ENCODE measurements around the gene TMTC1.

- TF ChIP-seq CTCF (IDR thresholded peaks at IDR 0.05) = no peak
- TF ChIP-seq POLR2A (IDR thresholded peaks at IDR 0.05) = no peak
Observed at GRCh38 chr12:29702222-29702621, 81.5 kb downstream of the TMTC1 start.
